MCF 10A (cell line): Measurements from ENCODE around the gene RPS14. TPM values are rescaled to one million over a fixed set of nuclear protein-coding genes. Genes with fewer than 3 reads are reported as not detected.
"Not testable (repeated sequence)": the region's sequence is repeated elsewhere in the genome, so short reads cannot be mapped to it uniquely, and the experiment has no call there.

Experiments used
- BruUV-seq: library from RNA; stranded (reverse); fragments of 400-500 nt; replicated peaks from 2 replicates; lab custom pipeline; 2021; lab: Mats Ljungman, UMichigan
- CTCF ChIA-PET: fragments of 300-600 bp; sonication (Branson Sonifier 250); formaldehyde crosslinking; extraction: SDS; loops from one replicate; lab custom pipeline; 2021; ENCODE audit warnings: antibody characterized with exemption, inconsistent platforms; lab: Yijun Ruan, JAX
- POLR2A ChIA-PET: fragments of 300-600, 350-650 bp; sonication (Branson Sonifier 250); formaldehyde crosslinking; extraction: SDS; loops from one replicate; lab custom pipeline; 2020; ENCODE audit warnings: antibody characterized with exemption, inconsistent platforms; lab: Yijun Ruan, JAX
- DNase-seq: peaks from one replicate; pipeline ENCODE4 v3.0.0-alpha.2; 2018; ENCODE audit not compliant: unreplicated experiment
- H3K27ac Mint-ChIP-seq: one replicate; pipeline ENCODE4 v1.8.0; 2022; ENCODE audit warnings: mild to moderate bottlenecking, low read depth, mixed read lengths; ENCODE audit not compliant: unreplicated experiment
- H3K27me3 Mint-ChIP-seq: one replicate; pipeline ENCODE4 v1.8.0; 2022; ENCODE audit warnings: mixed read lengths; ENCODE audit not compliant: insufficient read depth, unreplicated experiment
- H3K36me3 Mint-ChIP-seq: one replicate; pipeline ENCODE4 v1.8.0; 2022; ENCODE audit warnings: mild to moderate bottlenecking, moderate library complexity, mixed read lengths; ENCODE audit not compliant: insufficient read depth, unreplicated experiment
- H3K4me1 Mint-ChIP-seq: one replicate; pipeline ENCODE4 v1.8.0; 2022; ENCODE audit warnings: mixed read lengths; ENCODE audit not compliant: insufficient read depth, unreplicated experiment
- H3K4me3 Mint-ChIP-seq: one replicate; pipeline ENCODE4 v1.8.0; 2022; ENCODE audit warnings: mild to moderate bottlenecking, moderate library complexity, mixed read lengths; ENCODE audit not compliant: unreplicated experiment
- H3K9me3 Mint-ChIP-seq: one replicate; pipeline ENCODE4 v1.8.0; 2022; ENCODE audit warnings: mixed read lengths; ENCODE audit not compliant: unreplicated experiment
- CTCF ChIP-seq: fragments of 200-600 bp; IDR thresholded peaks from one replicate; pipeline ENCODE4 v1.8.0; 2022; ENCODE audit warnings: antibody characterized with exemption, mild to moderate bottlenecking; ENCODE audit not compliant: unreplicated experiment
- intact Hi-C: fragments of 100-400 bp; cut with micrococcal nuclease; formaldehyde crosslinking; loops from 2 replicates; pipeline ENCODE4 v1.14.1; 2022
- total RNA-seq: library from RNA; stranded (reverse); gene quantifications from 2 replicates; pipeline ENCODE4 v1.2.3, GENCODE V29; 2022

Gene RPS14
- total RNA-seq, 1 experiment from 2014 or later: 5,481 TPM

GRCh38 chr5:150484964-150485692 lies 35.6 kb upstream of the RPS14 start:
- Mint-ChIP-seq H3K4me1 (peaks cover 31% of the 10 kb centered on the region), H3K36me3 (no peaks in the 10 kb centered on the region), H3K9me3 (no peaks in the 10 kb centered on the region), H3K27ac (peak overlapping the region; percentile 34), H3K27me3 (no peaks in the 10 kb centered on the region), H3K4me3 (peak overlapping the region; percentile 68)
- no peak for TF ChIP-seq CTCF
- no peak for DNase-seq
- CTCF ChIA-PET: interaction anchor here (0.5 to 9.6 kb wide), 15 partner anchors 10 to 1048 kb away, joined by 3 to 134 read pairs (median 4); no protein-coding TSS in a partner anchor
- POLR2A ChIA-PET: interaction anchor here (0.6 to 4.6 kb wide), 9 partner anchors 13 to 297 kb away, joined by 3 to 33 read pairs (median 5); partner anchors contain the start of genes RBM22 and RPS14
- intact Hi-C loops: no loop called here
- BruUV-seq: TSS peak; percentile 59

- intact Hi-C loops: no loop called here
- Mint-ChIP-seq H3K4me1 (peaks cover under 1% of the 10 kb centered on the region), H3K27ac (no peak overlapping the region), H3K27me3 (no peaks in the 10 kb centered on the region), H3K4me3 (no peak overlapping the region), H3K9me3 (no peaks in the 10 kb centered on the region), H3K36me3 (no peaks in the 10 kb centered on the region)
- no peak for DNase-seq
- ChIA-PET CTCF (interaction anchor here (0.6 to 1.3 kb wide), 3 partner anchors 9 to 63 kb away, joined by 3 to 4 read pairs (median 3); no protein-coding TSS in a partner anchor), POLR2A (interaction anchor here (2.4 kb wide), 1 partner anchor 10 kb away, joined by 8 read pairs; no protein-coding TSS in a partner anchor)
- TF ChIP-seq CTCF: no peak
- BruUV-seq: no TSS peak
Observed at GRCh38 chr5:150481972-150482406, 32.5 kb upstream of the RPS14 start.

- TF ChIP-seq CTCF: no peak
- DNase-seq: no peak
- Mint-ChIP-seq H3K36me3 (no peaks in the 10 kb centered on the region), H3K4me1 (no peaks in the 10 kb centered on the region), H3K27me3 (no peaks in the 10 kb centered on the region), H3K4me3 (no peak overlapping the region), H3K27ac (no peak overlapping the region), H3K9me3 (no peaks in the 10 kb centered on the region)
- intact Hi-C loops: no loop called here
- CTCF ChIA-PET: interaction anchor here (1.2 to 1.3 kb wide), 2 partner anchors 22 to 63 kb away, joined by 3 to 4 read pairs; no protein-coding TSS in a partner anchor
- POLR2A ChIA-PET: interaction anchor here (2.4 kb wide), 1 partner anchor 11 kb away, joined by 8 read pairs; no protein-coding TSS in a partner anchor
- BruUV-seq: no TSS peak
Observed at GRCh38 chr5:150481708-150481965, 32.1 kb upstream of the RPS14 start.

- peaks cover 3% of the 10 kb centered on the region for H3K4me1 Mint-ChIP-seq
- intact Hi-C loops: no loop called here
- CTCF ChIA-PET: interaction anchor here (0.7 to 1.7 kb wide), 5 partner anchors 23 to 827 kb away, joined by 3 to 7 read pairs (median 4); no protein-coding TSS in a partner anchor
- BruUV-seq: no TSS peak
- H3K27ac Mint-ChIP-seq: no peak overlapping the region
- DNase-seq: no peak
- no peak for TF ChIP-seq CTCF
- no peak overlapping the region for H3K4me3 Mint-ChIP-seq
- no peaks in the 10 kb centered on the region for H3K27me3 Mint-ChIP-seq
- no peaks in the 10 kb centered on the region for H3K36me3 Mint-ChIP-seq
- no peaks in the 10 kb centered on the region for H3K9me3 Mint-ChIP-seq
- POLR2A ChIA-PET: interaction anchor here (0.5 kb wide), 1 partner anchor 114 kb away, joined by 4 read pairs; no protein-coding TSS in a partner anchor
Observed at GRCh38 chr5:150479416-150479815, 29.9 kb upstream of the RPS14 start.

GRCh38 chr5:150476568-150476967 lies 27.0 kb upstream of the RPS14 start:
- H3K4me1 Mint-ChIP-seq: peaks cover 24% of the 10 kb centered on the region
- DNase-seq, H3K27ac Mint-ChIP-seq, POLR2A ChIA-PET, BruUV-seq, CTCF ChIA-PET, H3K36me3 Mint-ChIP-seq, H3K27me3 Mint-ChIP-seq, H3K9me3 Mint-ChIP-seq, intact Hi-C loops, H3K4me3 Mint-ChIP-seq: not testable (repeated sequence)
